Activated naive CD4-positive, alpha-beta T cell treated with anti-CD3 and anti-CD28 coated beads, Interleukin-2, amount 50 U/mL, for 16 hours (primary cell): ENCODE results near the gene TLCD2.
"Not testable (repeated sequence)": the region's sequence is repeated elsewhere in the genome, so short reads cannot be mapped to it uniquely, and the experiment has no call there.

ENCODE experiments used
- DNase-seq: peaks from one replicate; pipeline ENCODE4 v3.0.0-alpha.2; 2020

The TLCD2 gene

GRCh38 chr17:1683459-1683858 is 26.7 kb downstream of the TLCD2 start:
- DNase-seq, result no peak

GRCh38 chr17:1676401-1676800 is 33.8 kb downstream of the TLCD2 start:
- DNase-seq, result no peak

- DNase-seq, result no peak
These were observed 37.0 kb downstream of the TLCD2 start for GRCh38 chr17:1673041-1673785.

GRCh38 chr17:1663934-1664333 is 46.2 kb downstream of the TLCD2 start:
- not testable (repeated sequence) for DNase-seq

- no peak for DNase-seq
These were observed 49.1 kb downstream of the TLCD2 start for GRCh38 chr17:1661045-1661444.

GRCh38 chr17:1658100-1658499 is 52.1 kb downstream of the TLCD2 start:
- no peak for DNase-seq

- DNase-seq, result no peak
These were observed 56.4 kb downstream of the TLCD2 start for GRCh38 chr17:1653735-1654134.

- DNase-seq, result not testable (repeated sequence)
These were observed 57.4 kb downstream of the TLCD2 start for GRCh38 chr17:1652794-1653193.
